Activated CD8-positive, alpha-beta memory T cell treated with anti-CD3 and anti-CD28 coated beads for 24 hours (primary cell): ENCODE results near the gene NOXA1.
"Not testable (repeated sequence)": the region's sequence is repeated elsewhere in the genome, so short reads cannot be mapped to it uniquely, and the experiment has no call there.

Experiments used
- DNase-seq: peaks from one replicate; pipeline ENCODE4 v3.0.0-alpha.2; 2020

Gene NOXA1

GRCh38 chr9:137444106-137444790, 21.1 kb downstream of the NOXA1 start:
- DNase-seq = no peak

- DNase-seq = peak; percentile 93
Measured at GRCh38 chr9:137445275-137445807, 22.1 kb downstream of the NOXA1 start.

GRCh38 chr9:137445930-137446431, 22.8 kb downstream of the NOXA1 start:
- no peak for DNase-seq

GRCh38 chr9:137446851-137447471, 23.8 kb downstream of the NOXA1 start:
- no peak for DNase-seq

- DNase-seq = no peak
Measured at GRCh38 chr9:137447722-137448601, 24.8 kb downstream of the NOXA1 start.

GRCh38 chr9:137448602-137448962, 25.4 kb downstream of the NOXA1 start:
- no peak for DNase-seq

GRCh38 chr9:137449081-137449844, 26.1 kb downstream of the NOXA1 start:
- no peak for DNase-seq

- no peak for DNase-seq
Measured at GRCh38 chr9:137449931-137450538, 26.8 kb downstream of the NOXA1 start.

- not testable (repeated sequence) for DNase-seq
Measured at GRCh38 chr9:137450539-137451222, 27.5 kb downstream of the NOXA1 start.

- not testable (repeated sequence) for DNase-seq
Measured at GRCh38 chr9:137451264-137452005, 28.2 kb downstream of the NOXA1 start.

GRCh38 chr9:137452006-137452760, 29.0 kb downstream of the NOXA1 start:
- DNase-seq = no peak

GRCh38 chr9:137452761-137453642, 29.8 kb downstream of the NOXA1 start:
- DNase-seq = no peak

GRCh38 chr9:137453643-137454081, 30.5 kb downstream of the NOXA1 start:
- peak; percentile 74 for DNase-seq

- no peak for DNase-seq
Measured at GRCh38 chr9:137454145-137454596, 31.0 kb downstream of the NOXA1 start.

GRCh38 chr9:137454597-137455358, 31.6 kb downstream of the NOXA1 start:
- no peak for DNase-seq

- no peak for DNase-seq
Measured at GRCh38 chr9:137455359-137455991, 32.3 kb downstream of the NOXA1 start.
